HG02571 (cell line): Measurements from ENCODE around the gene AFF2.
"Not testable (repeated sequence)": the region's sequence is repeated elsewhere in the genome, so short reads cannot be mapped to it uniquely, and the experiment has no call there.

ENCODE experiments used
- ATAC-seq: cut with Tn5 transposase; IDR thresholded peaks from one replicate; pipeline ENCODE4 v1.9.1; 2021; ENCODE audit warnings: mild to moderate bottlenecking, moderate library complexity; ENCODE audit not compliant: unreplicated experiment

Gene AFF2

DNA sequence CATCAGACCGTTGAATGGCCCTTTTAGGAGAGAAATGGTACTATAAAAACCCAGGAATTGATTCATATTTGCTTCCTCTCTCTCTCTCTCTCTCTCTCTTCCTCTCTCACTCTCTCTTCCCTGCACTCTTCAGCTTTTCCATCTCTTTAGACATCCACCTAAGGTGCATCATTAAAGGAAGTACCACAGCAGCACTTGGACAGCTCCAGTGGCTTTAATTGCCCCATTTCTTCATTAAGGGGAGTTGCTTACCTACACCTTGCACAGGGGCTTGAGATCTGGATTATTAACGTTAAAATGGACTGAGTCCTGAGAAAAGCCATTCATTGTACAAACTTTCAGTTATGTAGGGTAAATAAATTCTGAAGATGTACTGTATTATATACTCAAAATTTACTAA, 323.6 kb downstream of the AFF2 start:
- ATAC-seq, result no peak

DNA sequence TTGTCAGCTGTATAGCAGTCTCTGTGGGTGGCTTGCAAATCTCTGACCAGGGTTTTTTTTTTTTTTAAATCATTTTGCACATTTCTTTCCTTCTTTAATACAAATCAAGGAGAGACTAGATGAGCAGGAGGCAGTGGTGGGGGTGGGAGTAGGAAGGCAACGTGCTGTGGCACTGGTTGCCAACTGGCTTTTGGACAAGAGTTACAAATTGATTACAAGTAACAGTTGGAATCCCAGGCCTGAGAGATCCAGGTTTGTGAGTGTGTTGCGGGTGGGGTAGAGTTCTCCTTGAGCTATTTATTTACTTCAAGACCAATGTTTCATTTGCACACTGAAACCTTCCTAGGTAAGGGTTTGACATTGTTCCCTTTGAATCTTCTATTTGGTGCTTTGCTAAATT, 325.3 kb downstream of the AFF2 start:
- no peak for ATAC-seq

DNA sequence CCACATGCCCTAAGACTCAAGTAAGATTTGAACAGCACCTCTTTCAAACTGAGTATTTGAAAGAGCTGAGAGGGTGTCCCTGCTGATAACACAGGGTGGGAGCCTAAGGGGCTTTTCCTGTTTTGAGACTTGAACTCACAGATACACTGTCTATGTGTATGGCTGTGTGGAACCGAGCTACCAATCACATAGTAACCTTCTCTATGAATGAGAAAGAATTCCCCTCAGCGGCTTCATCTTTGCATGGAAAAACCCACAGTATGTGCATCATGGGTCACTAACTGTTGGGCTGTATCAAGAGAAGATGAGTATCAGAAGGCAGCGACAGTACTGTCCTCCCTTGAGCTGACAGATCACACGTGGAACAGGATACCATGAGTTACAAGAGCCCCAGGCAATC, 336.3 kb downstream of the AFF2 start:
- no peak for ATAC-seq

DNA sequence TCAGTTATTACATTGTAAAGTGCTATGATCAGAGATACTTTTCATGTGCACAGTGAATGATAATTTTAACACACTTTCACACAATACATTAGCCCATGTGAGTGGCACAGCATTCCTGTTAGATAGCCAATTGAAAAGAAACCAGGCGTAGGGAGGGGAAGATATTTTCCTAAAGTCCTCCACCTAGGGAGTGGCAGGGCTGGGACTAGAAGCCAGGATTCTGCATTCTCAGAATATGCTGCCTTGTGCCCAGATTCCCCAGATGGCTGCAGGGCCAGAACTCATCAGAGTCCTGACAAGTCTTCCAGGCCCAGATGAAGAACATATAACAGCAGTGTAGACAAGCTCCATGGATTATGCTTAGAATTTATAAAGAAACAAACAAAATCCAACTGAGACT, 350.2 kb downstream of the AFF2 start:
- ATAC-seq, result no peak

DNA sequence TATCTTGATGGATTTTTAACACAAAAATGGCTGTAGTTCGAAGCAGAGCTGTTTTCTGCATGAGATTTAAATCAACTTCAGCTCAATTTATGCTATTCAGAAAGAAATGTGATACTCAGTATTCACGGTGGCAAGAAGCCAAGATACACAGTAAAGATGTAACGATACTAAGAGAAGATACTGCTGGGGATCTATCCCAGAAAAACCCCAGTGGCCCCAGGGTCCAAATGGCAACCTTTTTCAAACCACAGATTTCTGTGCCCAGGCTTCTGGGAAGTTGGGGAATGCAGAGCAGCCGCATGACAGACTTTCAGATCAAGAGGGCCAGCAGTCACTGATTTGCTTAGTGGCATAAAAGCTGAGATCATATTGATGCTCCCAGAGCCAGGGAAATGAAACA, 353.9 kb downstream of the AFF2 start:
- no peak for ATAC-seq

DNA sequence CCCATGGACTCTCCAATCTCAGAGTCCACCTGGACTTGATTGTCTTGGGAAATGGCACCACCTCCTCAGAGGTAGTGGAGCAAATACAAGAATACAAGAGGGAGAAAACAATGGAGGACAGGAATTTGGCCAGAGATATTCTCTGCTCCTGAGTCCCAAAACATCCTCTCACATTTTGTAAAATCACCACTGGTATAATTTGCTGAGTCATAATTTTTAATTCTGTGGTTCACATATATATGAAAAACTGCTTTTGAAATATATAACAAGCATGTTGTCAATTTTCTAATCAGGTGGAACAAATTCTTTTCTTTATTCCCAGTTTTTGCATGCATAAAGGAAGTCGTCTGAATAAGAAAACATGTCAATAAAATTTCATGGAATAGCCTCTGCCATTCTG, 356.1 kb downstream of the AFF2 start:
- ATAC-seq, result no peak

DNA sequence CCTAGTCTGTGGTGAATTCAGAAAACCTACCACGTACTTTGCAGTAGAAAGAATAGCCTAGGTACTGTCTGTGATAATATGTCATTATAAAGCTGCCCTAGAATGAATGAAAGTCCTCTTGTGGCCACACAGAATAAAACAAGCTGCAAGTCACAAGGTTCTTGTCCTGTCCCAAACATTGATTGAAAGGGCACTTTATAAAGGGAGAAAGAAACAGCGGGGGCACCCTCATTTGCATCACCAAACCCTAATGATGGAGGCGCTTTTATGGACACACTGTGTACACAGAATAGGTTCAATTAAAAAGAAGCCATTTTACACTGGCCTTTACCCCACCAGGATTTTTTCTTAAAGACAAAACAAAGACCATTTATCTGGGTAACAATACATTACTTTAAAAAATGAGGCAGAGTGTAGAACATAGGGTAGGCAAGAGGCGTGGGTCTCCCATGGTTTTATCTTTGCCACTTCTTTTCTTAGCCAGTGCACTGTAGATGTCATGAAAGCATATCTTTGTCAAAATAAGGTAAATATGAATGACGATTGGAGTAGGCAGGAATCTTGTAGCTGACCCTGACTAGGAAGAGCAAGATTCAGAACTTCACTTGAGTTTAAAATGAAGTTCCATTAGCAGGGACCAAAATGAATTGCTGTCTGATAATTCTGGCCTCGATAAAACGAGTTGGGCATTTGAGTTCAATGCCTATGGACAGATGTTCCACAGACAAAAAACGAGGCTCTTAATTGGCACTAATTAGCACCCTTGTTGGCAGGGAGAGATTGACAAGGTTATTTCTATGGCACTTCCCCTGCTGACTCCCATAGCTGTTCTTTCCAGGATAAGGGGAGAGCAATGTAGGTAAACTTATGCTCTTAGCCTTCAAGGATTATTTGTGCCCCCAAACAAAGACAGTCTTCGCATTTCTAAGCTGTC, 365.1 kb downstream of the AFF2 start:
- ATAC-seq, result no peak

DNA sequence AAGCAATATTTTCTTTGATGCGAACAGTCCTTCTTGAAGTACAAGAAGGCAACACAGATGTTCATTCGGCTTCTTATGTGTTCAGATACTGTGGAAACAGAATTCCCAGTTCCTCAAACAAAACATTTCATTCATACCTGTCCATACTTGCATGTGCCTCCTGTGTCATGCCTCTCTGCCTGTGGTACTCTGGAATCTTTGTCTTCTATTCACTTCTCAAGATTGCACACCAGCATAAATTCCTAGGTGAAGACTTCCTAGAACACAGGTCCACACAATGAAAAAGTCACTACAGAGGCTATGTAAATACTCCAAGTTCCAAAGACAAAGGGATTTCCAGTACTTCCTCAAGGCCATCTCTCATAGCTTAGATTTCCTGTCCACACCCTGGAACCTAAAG, 367.2 kb downstream of the AFF2 start:
- no peak for ATAC-seq

DNA sequence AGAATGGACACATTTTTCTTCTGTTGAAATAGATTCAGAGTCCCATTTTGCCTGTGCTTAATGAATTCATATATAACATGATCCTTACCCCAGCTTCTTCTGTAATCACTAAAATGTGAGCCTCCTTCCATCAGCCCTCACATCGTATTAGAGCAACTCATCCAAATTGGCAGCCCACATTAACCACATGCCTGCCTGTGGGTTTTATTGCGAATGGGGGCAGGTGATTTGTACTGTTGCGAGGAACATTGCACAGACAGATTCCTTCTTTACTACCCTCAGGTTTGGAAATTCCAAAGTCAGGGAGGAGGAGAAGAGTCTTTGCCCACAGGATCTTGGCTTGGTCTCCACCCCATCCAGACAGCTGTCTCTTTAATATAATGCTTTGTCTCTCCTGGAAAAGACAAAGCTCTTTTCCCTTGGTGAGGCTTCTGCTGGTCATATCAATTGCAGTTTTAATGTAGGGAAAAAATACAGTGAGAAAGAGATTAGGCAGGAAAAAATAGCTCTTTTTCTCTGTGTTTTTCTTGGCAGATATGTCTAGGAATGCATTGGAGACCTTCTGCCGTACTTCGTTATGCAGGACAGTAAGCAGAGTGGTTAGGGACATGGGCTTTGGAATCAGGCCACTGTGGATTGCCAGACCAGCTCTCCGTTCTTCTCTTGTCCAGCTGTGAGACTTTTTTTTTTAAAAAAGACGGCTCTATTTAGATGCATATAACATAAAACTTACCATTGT, 371.2 kb downstream of the AFF2 start:
- ATAC-seq, result no peak

DNA sequence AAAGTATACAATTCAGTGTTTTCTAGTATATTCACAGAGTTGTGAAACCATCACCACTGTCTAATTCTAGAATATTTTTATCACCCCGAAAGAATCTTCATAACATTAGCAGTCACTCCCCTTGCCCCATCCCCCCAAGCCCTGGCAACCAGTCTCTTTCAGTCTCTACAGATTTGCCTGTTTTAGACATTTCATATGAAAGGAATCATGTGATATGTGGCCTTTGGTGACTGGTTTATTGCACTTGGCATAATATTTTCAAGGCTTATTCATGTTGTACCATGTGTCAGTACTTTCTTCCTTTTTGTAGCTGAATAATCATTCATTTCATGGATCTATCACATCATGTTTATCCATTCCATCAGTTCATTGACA, 371.7 kb downstream of the AFF2 start:
- ATAC-seq, result no peak

DNA sequence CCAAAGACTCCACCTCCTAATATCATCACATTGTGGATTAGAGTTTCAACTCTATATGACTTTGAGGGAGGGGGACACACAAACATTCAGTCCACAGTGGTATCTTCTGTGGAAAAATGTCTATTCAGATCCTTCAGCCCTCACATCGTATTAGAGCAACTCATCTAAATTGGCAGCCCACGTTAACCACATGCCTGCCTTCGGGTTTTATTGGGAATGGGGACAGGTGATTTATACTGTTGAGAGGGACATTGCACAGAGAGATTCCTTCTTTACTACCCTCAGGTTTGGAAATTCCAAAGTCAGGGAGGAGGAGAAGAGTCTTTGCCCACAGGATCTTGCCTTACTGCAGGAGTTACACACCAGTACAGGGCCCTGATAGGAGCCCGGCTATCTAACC, 372.5 kb downstream of the AFF2 start:
- ATAC-seq, result no peak

DNA sequence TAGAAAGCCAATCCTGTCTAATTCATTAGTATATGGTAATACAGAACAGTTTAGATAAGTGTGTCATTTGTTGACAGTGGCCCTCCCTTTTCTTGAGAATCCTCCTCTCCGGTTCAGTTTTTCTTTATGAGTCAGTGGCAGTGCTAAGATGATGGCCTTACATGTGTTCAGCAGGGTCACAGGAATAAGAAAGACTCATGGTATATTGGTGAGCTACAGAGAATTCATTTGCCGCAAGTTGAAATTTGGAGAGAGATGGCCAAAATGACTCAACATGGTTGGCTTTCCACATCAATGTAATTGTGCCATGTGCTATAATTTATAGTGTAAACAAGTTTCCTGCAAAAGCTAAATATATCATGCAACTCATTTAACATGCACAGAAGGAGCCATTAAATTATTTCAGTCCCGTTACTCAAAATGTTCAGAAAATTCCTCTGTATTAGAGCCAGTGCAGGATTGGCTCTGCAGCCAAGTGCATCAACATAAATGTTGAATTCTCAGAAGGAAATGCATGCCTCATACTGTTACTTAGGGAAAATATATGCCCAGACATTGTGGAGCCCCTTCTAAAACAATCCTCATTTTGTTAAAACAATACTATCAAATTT, 374.3 kb downstream of the AFF2 start:
- no peak for ATAC-seq

DNA sequence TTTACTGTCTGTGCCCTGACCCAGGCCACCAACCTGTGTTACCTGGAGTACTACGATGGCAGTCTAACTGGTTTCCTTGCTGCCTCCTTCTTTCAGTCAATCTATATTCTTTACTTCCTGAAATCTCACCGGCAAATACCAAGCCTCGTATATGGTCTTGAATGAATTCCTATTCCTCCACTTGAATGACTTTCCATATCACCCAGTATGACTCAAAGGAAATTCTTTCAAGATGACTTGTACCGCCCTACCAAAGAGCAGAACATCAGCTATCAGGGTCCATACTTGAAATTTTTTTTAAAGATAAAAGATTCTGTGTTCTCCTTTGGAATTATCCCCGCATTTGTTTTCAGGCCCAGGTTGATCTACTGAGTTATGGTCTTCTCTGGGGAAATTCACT, 378.0 kb downstream of the AFF2 start:
- no peak for ATAC-seq

DNA sequence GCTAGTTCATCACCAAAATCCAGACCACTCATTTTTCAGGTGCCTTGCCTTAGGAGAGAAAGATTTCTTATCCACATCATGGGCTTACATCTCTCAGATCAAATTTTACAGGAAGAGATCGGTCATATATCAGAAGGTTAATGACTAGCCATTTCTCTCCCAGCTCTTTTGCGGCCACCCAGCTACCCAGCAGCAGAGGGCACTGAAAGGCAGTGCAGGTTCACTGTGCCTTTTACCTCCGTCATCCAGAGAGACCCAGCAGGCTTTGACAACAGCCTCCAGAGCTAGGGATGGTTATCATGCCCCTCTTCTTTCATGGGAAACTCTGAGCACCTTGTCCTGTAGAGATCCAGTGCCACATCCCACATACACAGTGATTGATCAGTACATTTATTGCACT, 384.8 kb downstream of the AFF2 start:
- ATAC-seq, result no peak

DNA sequence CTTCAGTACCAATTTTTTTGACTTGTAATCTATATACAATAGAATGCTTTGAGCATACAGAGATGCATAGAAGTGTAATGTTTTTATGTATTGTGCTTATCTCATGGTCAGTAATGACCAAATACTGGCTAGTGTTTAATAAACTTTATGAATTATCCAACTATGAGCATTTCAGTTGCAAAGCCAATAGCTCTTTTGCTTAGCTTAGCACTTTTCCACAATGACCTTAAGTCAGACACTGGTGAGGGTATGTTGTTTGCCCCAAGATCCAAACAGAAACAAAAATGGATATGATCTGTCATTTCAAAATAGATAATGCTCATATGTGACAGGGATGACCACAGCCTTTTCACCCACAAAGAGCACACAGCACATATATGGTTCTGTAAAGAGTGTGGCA, 393.0 kb downstream of the AFF2 start:
- ATAC-seq, result no peak

DNA sequence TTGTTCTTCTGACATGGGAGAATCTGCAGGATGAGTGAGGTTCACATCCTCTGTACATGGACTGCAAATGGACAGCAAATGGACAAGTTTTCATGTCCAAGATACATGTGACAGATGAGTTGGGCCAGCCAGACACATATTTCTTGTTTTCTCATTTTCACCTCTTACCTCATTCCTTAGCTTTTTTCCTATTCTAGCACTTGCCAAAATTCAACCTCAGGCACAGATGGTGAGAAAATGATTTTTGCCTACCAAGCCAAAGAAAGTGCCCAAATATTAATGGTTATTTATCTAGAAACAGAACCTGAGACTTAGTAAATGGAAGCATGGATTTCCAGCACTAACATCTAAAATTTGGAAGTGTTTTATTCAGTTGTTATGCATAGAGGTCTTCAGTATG, 402.2 kb downstream of the AFF2 start:
- no peak for ATAC-seq

DNA sequence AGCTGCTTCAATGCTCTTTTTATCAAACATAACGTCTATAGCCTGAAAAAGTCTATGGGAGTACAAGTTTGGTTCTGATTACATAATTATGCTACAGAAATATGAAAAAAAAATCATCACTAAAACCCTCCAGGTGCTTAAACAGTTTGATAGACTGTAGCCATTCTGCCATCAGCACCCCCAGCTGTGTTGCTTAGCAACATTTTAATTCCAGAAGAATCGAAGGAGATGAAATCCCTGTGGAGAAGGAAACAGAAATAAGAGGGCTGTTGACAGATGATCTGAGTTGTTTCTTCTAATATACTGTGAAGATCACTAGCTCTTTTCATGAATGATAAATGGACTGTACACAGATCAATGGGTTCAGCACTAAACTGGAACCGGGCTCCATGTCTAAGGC, 402.8 kb downstream of the AFF2 start:
- ATAC-seq, result no peak

DNA sequence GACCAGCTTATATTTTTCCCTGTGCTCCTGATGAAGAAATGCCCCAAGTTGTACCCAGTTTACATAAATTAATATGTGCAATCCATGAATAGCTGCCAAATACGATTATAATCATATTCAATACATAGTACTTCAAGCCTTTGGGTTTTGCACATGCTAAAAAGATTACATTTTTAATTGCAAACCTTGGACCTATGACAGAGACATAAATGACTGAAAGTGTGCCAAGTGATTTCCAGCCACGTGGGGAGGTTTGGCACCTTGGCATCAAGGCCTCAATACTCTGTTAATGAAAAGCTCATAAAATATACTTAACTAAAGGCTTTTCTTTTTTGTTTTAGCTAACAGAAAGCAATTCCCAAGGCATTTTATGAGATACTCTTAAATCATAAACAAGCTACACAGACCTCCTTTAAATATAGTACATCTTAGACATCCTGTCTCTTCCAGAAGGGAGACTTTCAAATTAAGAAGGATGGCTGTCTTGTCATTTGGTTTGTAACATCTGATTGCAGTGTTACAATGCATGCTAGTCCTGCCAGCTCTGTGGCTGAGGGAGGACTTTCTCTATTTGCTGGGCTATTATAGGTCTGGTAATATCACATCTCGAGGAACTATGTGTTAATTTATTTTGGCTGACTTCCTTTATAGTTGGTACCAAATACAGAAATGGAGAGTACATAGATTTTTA, 404.1 kb downstream of the AFF2 start:
- ATAC-seq, result no peak

DNA sequence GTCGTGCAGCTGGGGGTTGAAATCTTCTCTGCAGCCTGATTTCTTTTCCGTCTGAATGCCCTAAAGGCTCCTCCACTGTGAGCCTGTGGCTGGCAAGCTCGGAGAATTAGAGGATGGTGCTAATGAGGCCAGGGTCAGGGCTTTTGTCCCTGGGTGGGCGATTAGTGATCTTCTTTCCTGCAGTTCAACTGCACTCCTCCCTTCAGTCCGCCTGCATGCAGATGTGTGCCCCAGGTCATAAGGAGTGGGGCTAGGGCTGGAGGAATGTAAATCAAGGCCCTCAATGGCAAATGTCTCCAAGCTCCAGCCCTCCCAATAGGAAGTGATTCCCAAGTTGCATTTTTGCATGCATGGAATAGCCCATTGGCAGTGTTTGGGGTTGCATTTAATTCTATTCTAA, 405.0 kb downstream of the AFF2 start:
- no peak for ATAC-seq

DNA sequence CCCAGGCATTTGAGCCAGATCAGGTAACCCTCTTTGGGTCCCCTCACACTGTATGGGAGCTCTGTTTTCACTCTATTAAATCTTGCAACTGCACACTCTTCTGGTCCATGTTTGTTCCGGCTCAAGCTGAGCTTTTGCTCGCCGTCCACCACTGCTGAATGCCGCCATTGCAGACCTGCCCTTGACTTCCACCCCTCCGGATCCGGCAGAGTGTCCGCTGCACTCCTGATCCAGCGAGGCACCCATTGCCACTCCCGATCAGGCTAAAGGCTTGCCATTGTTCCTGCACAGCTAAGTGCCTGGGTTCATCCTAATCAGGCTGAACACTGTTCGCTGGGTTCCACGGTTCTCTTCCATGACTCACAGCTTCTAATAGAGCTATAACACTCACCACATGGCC, 406.2 kb downstream of the AFF2 start:
- not testable (repeated sequence) for ATAC-seq

DNA sequence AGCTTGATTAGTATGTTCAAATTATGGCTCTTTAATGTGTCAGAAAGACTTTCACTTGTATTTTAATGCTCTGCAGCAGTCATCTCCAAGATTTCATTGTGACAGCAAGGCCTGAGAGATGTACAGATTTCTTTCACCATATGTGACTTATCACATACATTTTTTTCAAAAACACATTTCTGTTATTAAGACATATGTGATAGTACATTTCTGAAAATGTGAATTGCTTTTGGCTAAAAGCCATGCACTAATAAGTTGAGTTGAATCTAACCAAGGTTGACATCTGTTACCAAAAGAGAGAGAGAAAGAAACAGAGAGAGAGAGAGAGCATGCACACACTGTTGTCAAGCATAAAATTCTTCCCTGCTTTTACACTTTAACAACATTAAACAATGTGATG, 409.3 kb downstream of the AFF2 start:
- no peak for ATAC-seq
